DND-41 (cell line): ENCODE data around the gene PTPRG.

Experiments used
- ATAC-seq: fragments of 200-7000 bp; cut with Tn5 transposase; 3 replicates; pipeline ENCODE4 v1.9.1; 2021; ENCODE audit warnings: low read depth; ENCODE audit not compliant: insufficient read depth
- DNase-seq: peaks from one replicate; pipeline ENCODE4 v3.0.0-alpha.2; 2020
- H2AFZ ChIP-seq: 2 replicates; pipeline ENCODE4 v1.6.0; 2012; ENCODE audit warnings: low read depth, low read length
- H3K27ac ChIP-seq: 2 replicates; pipeline ENCODE4 v1.5.1; 2012; ENCODE audit warnings: low read length, inconsistent platforms
- H3K27me3 ChIP-seq: fragments of 200-600 bp; sonication (generic); 2 replicates; pipeline ENCODE4 v1.6.0; 2012; ENCODE audit warnings: low read length, mild to moderate bottlenecking, inconsistent platforms; ENCODE audit not compliant: insufficient read depth, poor library complexity
- H3K36me3 ChIP-seq: 2 replicates; pipeline ENCODE4 v1.5.1; 2012; ENCODE audit warnings: low read length, inconsistent platforms; ENCODE audit not compliant: insufficient read depth
- H3K4me1 ChIP-seq: 2 replicates; pipeline ENCODE4 v1.5.1; 2012; ENCODE audit warnings: mild to moderate bottlenecking, low read length; ENCODE audit not compliant: insufficient read depth
- H3K4me2 ChIP-seq: 2 replicates; pipeline ENCODE4 v1.6.0; 2012; ENCODE audit warnings: mild to moderate bottlenecking, moderate library complexity, low read length, inconsistent platforms; ENCODE audit not compliant: insufficient read depth
- H3K4me3 ChIP-seq, 2 experiments: fragments of 200-600 bp in 1 of 2; shearing (Covaris generic) in 1 of 2; 2 replicates each; pipeline ENCODE4 v1.5.1; 2012 to 2016; ENCODE audit warnings: inconsistent platforms in 2 of 2, low read length in 2 of 2, mild to moderate bottlenecking in 2 of 2, low read depth in 1 of 2, moderate library complexity in 1 of 2
- H3K79me2 ChIP-seq: 2 replicates; pipeline ENCODE4 v1.6.0; 2012; ENCODE audit warnings: low read length, inconsistent platforms; ENCODE audit not compliant: insufficient read depth
- H3K9ac ChIP-seq: 2 replicates; pipeline ENCODE4 v1.6.0; 2012; ENCODE audit warnings: low read depth, mild to moderate bottlenecking, inconsistent platforms, low read length, moderate library complexity
- H3K9me3 ChIP-seq: 2 replicates; pipeline ENCODE4 v1.5.1; 2012; ENCODE audit warnings: low read length, moderate library complexity, mild to moderate bottlenecking, inconsistent platforms; ENCODE audit not compliant: insufficient read depth, severe bottlenecking
- H4K20me1 ChIP-seq: 2 replicates; pipeline ENCODE4 v1.6.0; 2012; ENCODE audit warnings: low read length; ENCODE audit not compliant: insufficient read depth
- EZH2 ChIP-seq: IDR thresholded peaks from 3 replicates; pipeline ENCODE4 v1.6.1; 2012; ENCODE audit warnings: borderline replicate concordance, low read depth, mild to moderate bottlenecking, moderate library complexity, low read length, inconsistent platforms; ENCODE audit not compliant: severe bottlenecking
- TF ChIP-seq, protein P1 (sequence below): IDR thresholded peaks from 2 replicates; pipeline ENCODE4 v1.5.1; 2012; ENCODE audit warnings: borderline replicate concordance, low read length, moderate library complexity, mild to moderate bottlenecking; ENCODE audit not compliant: poor library complexity, severe bottlenecking; ENCODE audit errors: extremely low read depth

The PTPRG gene

DNA sequence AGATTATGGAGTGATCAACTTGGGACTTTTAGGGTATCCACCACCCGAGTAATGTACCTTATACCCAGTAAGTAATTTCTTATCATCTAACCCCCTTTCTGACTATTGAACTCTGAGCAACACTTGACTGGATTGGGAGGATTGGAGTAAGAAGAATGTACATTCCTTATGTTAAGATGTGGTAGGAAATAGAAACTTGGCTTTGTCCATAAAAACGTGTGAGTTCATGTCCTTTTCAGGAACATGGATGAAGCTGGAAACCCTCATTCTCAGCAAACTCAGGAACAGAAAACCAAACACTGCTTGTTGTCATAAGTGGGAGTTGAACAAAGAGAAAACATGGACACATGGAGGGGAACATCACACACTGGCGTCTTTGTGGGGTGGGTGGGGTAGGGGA lies 112.3 kb downstream of the PTPRG start:
- no peaks in the 10 kb centered on the region for H3K27me3 ChIP-seq
- H3K79me2 ChIP-seq: peaks cover 8% of the 10 kb centered on the region; the same call in 1 of the 2 replicates
- ATAC-seq (no peak), DNase-seq (no peak)
- H2AFZ ChIP-seq: no peak overlapping the region
- TF ChIP-seq, protein P1, sequence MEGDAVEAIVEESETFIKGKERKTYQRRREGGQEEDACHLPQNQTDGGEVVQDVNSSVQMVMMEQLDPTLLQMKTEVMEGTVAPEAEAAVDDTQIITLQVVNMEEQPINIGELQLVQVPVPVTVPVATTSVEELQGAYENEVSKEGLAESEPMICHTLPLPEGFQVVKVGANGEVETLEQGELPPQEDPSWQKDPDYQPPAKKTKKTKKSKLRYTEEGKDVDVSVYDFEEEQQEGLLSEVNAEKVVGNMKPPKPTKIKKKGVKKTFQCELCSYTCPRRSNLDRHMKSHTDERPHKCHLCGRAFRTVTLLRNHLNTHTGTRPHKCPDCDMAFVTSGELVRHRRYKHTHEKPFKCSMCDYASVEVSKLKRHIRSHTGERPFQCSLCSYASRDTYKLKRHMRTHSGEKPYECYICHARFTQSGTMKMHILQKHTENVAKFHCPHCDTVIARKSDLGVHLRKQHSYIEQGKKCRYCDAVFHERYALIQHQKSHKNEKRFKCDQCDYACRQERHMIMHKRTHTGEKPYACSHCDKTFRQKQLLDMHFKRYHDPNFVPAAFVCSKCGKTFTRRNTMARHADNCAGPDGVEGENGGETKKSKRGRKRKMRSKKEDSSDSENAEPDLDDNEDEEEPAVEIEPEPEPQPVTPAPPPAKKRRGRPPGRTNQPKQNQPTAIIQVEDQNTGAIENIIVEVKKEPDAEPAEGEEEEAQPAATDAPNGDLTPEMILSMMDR: no peak
- TF ChIP-seq EZH2: no peak
- no peaks in the 10 kb centered on the region for H3K36me3 ChIP-seq
- peaks cover 22% of the 10 kb centered on the region for H3K4me1 ChIP-seq
- no peaks in the 10 kb centered on the region for H4K20me1 ChIP-seq
- H3K4me2 ChIP-seq: no peak overlapping the region
- no peak overlapping the region for H3K4me3 ChIP-seq
- H3K27ac ChIP-seq: no peak overlapping the region
- no peaks in the 10 kb centered on the region for H3K9me3 ChIP-seq
- no peak overlapping the region for H3K9ac ChIP-seq

DNA sequence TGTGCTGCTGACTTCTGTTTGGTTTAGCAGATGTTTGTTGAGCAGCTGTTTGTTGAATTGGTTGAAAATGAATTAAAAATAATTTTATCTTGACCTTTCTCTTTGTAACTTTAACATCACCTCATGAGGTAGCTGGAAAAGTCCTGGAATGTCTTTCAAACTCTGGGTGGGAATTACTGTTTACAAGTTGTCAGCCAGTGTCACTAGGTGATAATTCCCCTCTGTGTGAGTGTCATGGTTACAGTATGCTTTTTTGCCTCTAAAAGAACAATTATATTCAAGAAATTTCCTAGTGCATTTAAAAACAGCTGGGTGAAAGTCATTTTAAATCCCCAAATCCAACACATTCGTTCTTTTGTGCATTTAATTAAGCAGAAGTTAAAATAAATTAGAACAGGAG lies 113.2 kb downstream of the PTPRG start:
- no peak for ATAC-seq

DNA sequence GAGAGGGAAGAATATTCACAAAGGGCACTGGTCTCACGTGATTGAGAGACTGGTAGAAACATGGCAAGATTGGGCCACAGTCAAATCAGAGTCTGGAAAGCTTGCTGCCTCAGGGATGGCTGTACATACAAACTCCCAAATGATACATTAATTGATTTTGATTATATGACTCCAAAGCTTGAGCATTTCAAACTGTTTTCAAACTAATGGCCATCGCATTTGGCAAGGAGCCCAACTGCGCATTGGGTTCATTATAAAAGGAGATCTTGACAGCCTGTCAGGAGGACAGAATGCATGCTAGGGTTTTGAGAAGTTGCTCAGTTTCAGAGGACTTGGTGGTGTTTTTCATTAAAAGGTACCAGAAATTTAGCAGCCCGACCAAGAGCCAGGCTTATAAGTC lies 117.7 kb downstream of the PTPRG start:
- no peak overlapping the region for H3K4me2 ChIP-seq
- ATAC-seq: no peak
- H3K79me2 ChIP-seq: no peaks in the 10 kb centered on the region
- H3K9ac ChIP-seq: no peak overlapping the region
- H3K27ac ChIP-seq: no peak overlapping the region
- DNase-seq: no peak
- H3K4me3 ChIP-seq: no peak overlapping the region
- no peaks in the 10 kb centered on the region for H4K20me1 ChIP-seq
- no peak overlapping the region for H2AFZ ChIP-seq
- no peaks in the 10 kb centered on the region for H3K36me3 ChIP-seq
- no peaks in the 10 kb centered on the region for H3K4me1 ChIP-seq
- TF ChIP-seq, protein P1: no peak
- no peak for TF ChIP-seq EZH2
- H3K9me3 ChIP-seq: no peaks in the 10 kb centered on the region
- no peaks in the 10 kb centered on the region for H3K27me3 ChIP-seq

More for the DNA sequence above, 113.2 kb downstream of the PTPRG start:
- H3K36me3 ChIP-seq: no peaks in the 10 kb centered on the region
- no peaks in the 10 kb centered on the region for H3K27me3 ChIP-seq
- H3K9me3 ChIP-seq: no peaks in the 10 kb centered on the region
- no peak overlapping the region for H3K4me3 ChIP-seq
- H3K9ac ChIP-seq: no peak overlapping the region
- DNase-seq: no peak
- H3K27ac ChIP-seq: no peak overlapping the region
- H2AFZ ChIP-seq: no peak overlapping the region
- H3K4me2 ChIP-seq: no peak overlapping the region
- H4K20me1 ChIP-seq: no peaks in the 10 kb centered on the region
- TF ChIP-seq, protein P1: no peak
- no peak for TF ChIP-seq EZH2
- peaks cover 8% of the 10 kb centered on the region; the same call in 1 of the 2 replicates for H3K79me2 ChIP-seq
- peaks cover 12% of the 10 kb centered on the region for H3K4me1 ChIP-seq

DNA sequence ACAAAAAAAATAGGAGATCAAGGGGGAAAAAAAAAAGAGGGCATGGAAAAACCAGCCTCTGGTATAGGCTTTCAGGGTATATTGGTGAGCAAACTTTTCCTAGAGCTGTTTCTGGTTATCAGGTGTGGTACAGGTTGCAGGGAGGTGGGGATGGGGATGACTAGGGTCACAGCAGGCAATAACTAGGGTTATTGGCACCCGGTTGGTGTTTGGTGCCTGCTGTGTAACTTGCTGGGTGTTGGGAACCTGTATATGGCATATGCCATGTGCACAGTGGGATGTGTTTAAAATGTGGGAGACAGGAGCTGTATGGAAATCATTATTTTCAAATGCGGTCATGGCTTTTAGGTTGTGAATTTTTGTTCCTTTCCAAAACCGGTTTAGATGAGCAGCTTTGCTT lies 119.2 kb downstream of the PTPRG start:
- H3K4me1 ChIP-seq: no peaks in the 10 kb centered on the region
- no peak overlapping the region for H2AFZ ChIP-seq
- no peaks in the 10 kb centered on the region for H3K9me3 ChIP-seq
- no peak for ATAC-seq
- no peak overlapping the region for H3K27ac ChIP-seq
- no peaks in the 10 kb centered on the region for H3K27me3 ChIP-seq
- H4K20me1 ChIP-seq: no peaks in the 10 kb centered on the region
- H3K79me2 ChIP-seq: no peaks in the 10 kb centered on the region
- DNase-seq: no peak
- no peaks in the 10 kb centered on the region for H3K36me3 ChIP-seq
- no peak overlapping the region for H3K4me2 ChIP-seq
- TF ChIP-seq, protein P1: no peak
- no peak for TF ChIP-seq EZH2
- no peak overlapping the region for H3K4me3 ChIP-seq
- H3K9ac ChIP-seq: no peak overlapping the region
